T-helper 1 cell treated with Interleukin-12 subunit alpha and Interleukin-12 subunit beta and Interleukin-4 antibody, amounts not matched to agents 30 μg/mL and 1 μg/mL, for 36 hours (primary cell): Measurements from ENCODE around the gene AOC3.
"Not testable (repeated sequence)": the region's sequence is repeated elsewhere in the genome, so short reads cannot be mapped to it uniquely, and the experiment has no call there.

ENCODE experiments used
- H3K27ac Mint-ChIP-seq: one replicate; pipeline ENCODE4 v1.8.0; 2021; ENCODE audit warnings: mild to moderate bottlenecking, mixed read lengths
- H3K27me3 Mint-ChIP-seq: one replicate; pipeline ENCODE4 v1.8.0; 2021; ENCODE audit warnings: low read depth, mixed read lengths
- H3K36me3 Mint-ChIP-seq: one replicate; pipeline ENCODE4 v1.8.0; 2021; ENCODE audit warnings: low read depth, mixed read lengths
- H3K4me1 Mint-ChIP-seq: one replicate; pipeline ENCODE4 v1.8.0; 2021; ENCODE audit warnings: low read depth, mixed read lengths
- H3K4me3 Mint-ChIP-seq: one replicate; pipeline ENCODE4 v1.8.0; 2021; ENCODE audit warnings: mild to moderate bottlenecking, moderate library complexity, mixed read lengths
- H3K9me3 Mint-ChIP-seq: one replicate; pipeline ENCODE4 v1.8.0; 2021; ENCODE audit warnings: mixed read lengths

AOC3 gene

DNA sequence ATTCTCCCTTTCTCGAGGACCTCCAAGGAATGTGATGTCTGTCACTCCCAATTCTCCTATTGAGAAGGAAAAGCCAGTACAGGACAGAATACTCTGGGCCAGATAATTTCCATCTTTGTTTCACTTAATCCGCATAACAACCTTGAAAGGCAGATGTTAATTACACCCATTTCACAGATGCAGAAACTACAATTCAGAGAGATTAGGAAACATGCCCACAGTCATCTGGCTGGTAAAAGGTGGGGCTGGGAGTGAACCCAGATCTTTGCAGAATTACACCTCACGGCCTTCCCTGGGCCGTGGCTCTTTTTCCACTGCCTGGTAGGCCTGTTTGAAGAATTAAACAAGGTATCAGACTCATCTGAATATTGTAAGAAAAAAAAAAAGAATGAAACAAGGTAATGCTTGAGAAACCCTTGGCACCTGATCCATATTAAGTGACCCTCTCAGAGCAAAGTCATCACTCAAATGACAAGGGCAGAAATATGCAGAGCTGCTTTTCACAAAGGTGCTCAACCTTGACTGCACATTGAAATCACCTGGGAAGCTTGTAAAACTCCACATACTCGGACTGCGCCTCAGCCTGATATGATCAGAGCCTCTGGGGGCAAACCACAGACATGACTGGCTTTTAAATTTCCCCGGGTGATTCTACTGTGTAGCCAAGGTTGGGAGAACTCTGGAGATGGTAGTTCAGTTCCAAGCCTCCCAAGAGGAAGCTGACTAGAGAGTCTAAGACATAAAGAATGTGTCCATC, 33.0 kb downstream of the AOC3 start:
- H3K27me3 Mint-ChIP-seq: no peaks in the 10 kb centered on the region
- H3K9me3 Mint-ChIP-seq: no peaks in the 10 kb centered on the region
- no peaks in the 10 kb centered on the region for H3K36me3 Mint-ChIP-seq
- H3K4me3 Mint-ChIP-seq: no peak overlapping the region
- no peak overlapping the region for H3K27ac Mint-ChIP-seq
- peaks cover 2% of the 10 kb centered on the region for H3K4me1 Mint-ChIP-seq

GRCh38 chr17:42885806-42886205, 34.8 kb downstream of the AOC3 start:
- not testable (repeated sequence) for H3K4me1 Mint-ChIP-seq, H3K27ac Mint-ChIP-seq, H3K36me3 Mint-ChIP-seq

GRCh38 chr17:42886283-42887176, 35.5 kb downstream of the AOC3 start:
- Mint-ChIP-seq H3K27me3 (no peaks in the 10 kb centered on the region), H3K4me1 (peaks cover 2% of the 10 kb centered on the region), H3K4me3 (no peak overlapping the region), H3K27ac (no peak overlapping the region), H3K36me3 (no peaks in the 10 kb centered on the region), H3K9me3 (no peaks in the 10 kb centered on the region)

More at GRCh38 chr17:42885806-42886205, 34.8 kb downstream of the AOC3 start:
- not testable (repeated sequence) for H3K9me3 Mint-ChIP-seq, H3K27me3 Mint-ChIP-seq, H3K4me3 Mint-ChIP-seq

GRCh38 chr17:42889809-42890208, 38.8 kb downstream of the AOC3 start:
- no peaks in the 10 kb centered on the region for H3K36me3 Mint-ChIP-seq
- H3K4me3 Mint-ChIP-seq: no peak overlapping the region
- peaks cover 15% of the 10 kb centered on the region for H3K27me3 Mint-ChIP-seq
- no peak overlapping the region for H3K27ac Mint-ChIP-seq
- peaks cover 2% of the 10 kb centered on the region for H3K4me1 Mint-ChIP-seq
- H3K9me3 Mint-ChIP-seq: no peaks in the 10 kb centered on the region

DNA sequence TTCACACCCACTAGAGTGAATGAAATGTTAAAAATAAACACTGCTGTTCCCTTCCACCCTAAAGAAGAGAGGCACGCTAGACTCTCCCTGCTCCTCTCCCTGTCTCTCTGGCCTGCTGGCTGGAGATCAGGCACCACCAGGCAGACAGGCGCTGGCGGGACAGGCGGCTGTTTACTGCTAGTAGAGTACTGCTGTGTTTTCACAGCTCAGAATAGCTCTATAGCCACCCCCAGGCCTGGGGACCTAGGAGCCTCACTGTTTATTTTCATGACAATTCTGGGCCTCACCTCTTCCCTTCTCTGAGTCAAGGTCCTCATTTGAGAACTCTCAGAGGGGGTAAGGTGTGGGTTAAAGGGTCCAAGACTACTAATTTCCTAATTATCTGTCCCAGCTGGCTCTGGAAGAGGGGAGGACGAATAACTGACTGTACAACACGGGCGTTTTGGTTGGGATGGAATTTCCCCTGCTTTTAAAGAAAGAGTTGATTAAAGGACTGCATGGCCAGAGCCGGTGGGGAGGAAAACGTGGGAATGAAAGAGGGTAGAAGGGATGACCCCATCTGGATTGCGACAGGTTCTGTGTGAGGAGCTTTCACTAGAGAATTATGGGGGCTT, 40.6 kb downstream of the AOC3 start:
- no peaks in the 10 kb centered on the region for H3K36me3 Mint-ChIP-seq
- H3K27ac Mint-ChIP-seq: no peak overlapping the region
- H3K4me1 Mint-ChIP-seq: no peaks in the 10 kb centered on the region
- no peak overlapping the region for H3K4me3 Mint-ChIP-seq
- H3K9me3 Mint-ChIP-seq: no peaks in the 10 kb centered on the region
- H3K27me3 Mint-ChIP-seq: peaks cover 15% of the 10 kb centered on the region

DNA sequence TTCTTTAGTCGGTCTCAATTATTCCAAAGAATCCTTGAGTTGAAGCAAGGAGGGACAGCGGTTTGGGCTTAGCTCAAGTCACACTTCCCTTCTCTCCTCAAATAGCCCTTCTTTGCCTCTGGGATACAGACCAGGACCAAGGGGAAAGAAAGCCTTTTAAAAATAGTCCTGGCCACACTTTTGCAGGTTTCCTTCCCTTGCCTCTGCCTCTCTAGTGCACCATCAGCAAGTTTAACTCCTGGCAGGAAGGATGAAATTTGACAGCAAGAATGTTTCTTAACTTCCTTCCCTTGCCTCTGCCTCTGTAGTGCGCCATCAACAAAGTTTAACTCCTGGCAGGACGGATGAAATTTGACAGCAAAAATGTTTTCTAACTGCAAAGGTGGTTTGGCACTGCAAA, 42.4 kb downstream of the AOC3 start:
- no peaks in the 10 kb centered on the region for H3K4me1 Mint-ChIP-seq
- no peaks in the 10 kb centered on the region for H3K9me3 Mint-ChIP-seq
- H3K4me3 Mint-ChIP-seq: no peak overlapping the region
- no peak overlapping the region for H3K27ac Mint-ChIP-seq
- peaks cover 15% of the 10 kb centered on the region for H3K27me3 Mint-ChIP-seq
- H3K36me3 Mint-ChIP-seq: no peaks in the 10 kb centered on the region

DNA sequence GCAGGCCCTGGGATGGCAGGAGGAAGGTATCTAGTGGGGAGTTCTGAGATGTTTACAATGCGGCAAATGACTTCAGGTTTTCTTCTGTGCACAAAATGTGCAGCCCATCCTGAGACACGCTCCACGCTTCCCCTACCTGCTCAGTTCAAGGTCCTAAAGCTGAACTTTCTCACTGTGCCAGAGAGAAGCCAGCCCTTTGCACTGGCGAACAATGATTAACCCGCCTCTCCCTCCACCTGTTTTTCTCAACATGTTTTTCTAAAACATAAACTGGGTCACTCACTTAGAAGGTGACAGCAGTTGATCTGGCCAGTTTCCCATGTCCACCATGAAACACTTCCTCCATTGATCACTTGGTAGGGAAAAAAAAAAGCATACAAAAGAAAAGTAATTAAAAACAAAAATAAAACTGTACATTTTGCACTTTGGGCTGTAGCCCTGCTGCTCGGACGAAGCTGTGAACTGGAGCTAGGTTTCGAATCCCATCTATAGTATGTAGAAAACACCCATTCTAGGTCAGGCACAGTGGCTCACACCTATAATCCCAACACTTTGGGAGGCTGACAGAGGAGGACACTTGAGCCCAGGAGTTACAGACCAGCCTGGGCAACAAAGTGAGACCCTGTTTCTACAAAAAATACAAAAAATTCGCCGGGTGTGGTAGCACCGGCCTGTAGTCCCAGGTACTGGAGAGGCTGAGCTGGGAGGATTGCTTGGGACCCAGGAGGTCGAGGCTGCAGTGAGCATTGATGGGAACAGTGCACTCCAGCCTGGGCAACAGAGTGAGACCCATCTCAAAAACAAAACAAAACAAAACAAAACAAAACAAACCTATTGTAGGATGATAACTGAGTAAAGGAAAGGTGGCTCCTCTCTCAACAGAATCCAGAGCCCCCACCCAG, 43.5 kb downstream of the AOC3 start:
- Mint-ChIP-seq H3K4me1 (no peaks in the 10 kb centered on the region), H3K4me3 (no peak overlapping the region), H3K9me3 (no peaks in the 10 kb centered on the region), H3K27ac (no peak overlapping the region), H3K36me3 (no peaks in the 10 kb centered on the region), H3K27me3 (peaks cover 15% of the 10 kb centered on the region)

GRCh38 chr17:42895185-42895555, 44.2 kb downstream of the AOC3 start:
- H3K9me3 Mint-ChIP-seq: no peaks in the 10 kb centered on the region
- no peaks in the 10 kb centered on the region for H3K36me3 Mint-ChIP-seq
- H3K27me3 Mint-ChIP-seq: peaks cover 15% of the 10 kb centered on the region
- H3K4me1 Mint-ChIP-seq: no peaks in the 10 kb centered on the region
- H3K4me3 Mint-ChIP-seq: no peak overlapping the region
- H3K27ac Mint-ChIP-seq: no peak overlapping the region

DNA sequence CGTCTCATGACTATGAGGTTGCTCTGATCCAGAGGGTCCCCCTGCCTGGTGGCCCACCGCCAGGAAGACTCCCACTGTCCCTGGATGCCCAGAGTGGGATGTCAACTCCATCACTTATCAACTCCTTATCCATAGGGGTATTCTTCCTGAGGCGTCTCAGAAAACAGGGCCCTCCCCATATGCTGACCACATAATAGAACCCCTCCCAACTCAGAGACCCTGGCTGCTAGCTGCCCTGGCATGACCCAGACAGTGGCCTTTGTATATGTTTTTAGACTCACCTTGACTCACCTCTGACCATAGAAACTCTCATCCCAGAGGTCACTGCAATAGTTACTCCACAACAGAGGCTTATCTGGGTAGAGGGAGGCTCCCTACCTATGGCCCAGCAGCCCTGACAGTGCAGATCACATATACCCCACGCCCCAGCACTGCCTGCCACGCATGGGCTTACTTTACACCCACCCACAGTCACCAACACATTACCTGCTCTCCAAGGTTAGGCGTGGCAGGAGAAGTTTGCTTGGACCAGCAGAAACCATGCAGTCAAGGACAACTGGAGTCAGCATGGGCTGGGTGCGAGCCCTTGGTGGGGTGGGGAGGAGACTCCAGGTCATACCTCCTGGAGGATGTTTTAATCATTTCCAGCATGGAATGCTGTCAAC, 47.3 kb downstream of the AOC3 start:
- Mint-ChIP-seq H3K4me3 (no peak overlapping the region), H3K27ac (no peak overlapping the region), H3K27me3 (peaks cover 14% of the 10 kb centered on the region), H3K4me1 (no peaks in the 10 kb centered on the region), H3K9me3 (no peaks in the 10 kb centered on the region), H3K36me3 (no peaks in the 10 kb centered on the region)

- H3K4me3 Mint-ChIP-seq, H3K9me3 Mint-ChIP-seq, H3K4me1 Mint-ChIP-seq, H3K36me3 Mint-ChIP-seq, H3K27me3 Mint-ChIP-seq, H3K27ac Mint-ChIP-seq: not testable (repeated sequence)
Measured at GRCh38 chr17:42899981-42900380, 49.0 kb downstream of the AOC3 start.

DNA sequence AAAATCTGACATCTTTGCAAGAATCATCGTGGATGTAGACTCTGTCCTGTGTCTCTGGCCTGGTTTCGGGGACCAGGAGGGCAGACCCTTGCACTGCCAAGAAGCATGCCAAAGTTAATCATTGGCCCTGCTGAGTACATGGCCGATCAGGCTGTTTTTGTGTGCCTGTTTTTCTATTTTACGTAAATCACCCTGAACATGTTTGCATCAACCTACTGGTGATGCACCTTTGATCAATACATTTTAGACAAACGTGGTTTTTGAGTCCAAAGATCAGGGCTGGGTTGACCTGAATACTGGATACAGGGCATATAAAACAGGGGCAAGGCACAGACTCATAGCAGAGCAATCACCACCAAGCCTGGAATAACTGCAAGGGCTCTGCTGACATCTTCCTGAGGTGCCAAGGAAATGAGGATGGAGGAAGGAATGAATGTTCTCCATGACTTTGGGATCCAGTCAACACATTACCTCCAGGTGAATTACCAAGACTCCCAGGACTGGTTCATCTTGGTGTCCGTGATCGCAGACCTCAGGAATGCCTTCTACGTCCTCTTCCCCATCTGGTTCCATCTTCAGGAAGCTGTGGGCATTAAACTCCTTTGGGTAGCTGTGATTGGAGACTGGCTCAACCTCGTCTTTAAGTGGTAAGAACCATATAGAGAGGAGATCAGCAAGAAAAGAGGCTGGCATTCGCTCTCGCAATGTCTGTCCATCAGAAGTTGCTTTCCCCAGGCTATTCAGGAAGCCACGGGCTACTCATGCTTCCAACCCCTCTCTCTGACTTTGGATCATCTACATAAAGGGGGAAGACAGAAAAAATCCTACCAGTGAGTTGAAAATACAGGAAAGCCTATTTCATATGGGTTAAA, 49.7 kb downstream of the AOC3 start, which contains the start of gene G6PC1:
Gene G6PC1, plus strand, starts transcription at position 340 of the 872 bp plus-strand sequence. Its CDS starts 78 bp downstream, at position 418.
- no peak within 1 kb of the TSS for H3K4me3 Mint-ChIP-seq
- H3K27me3 Mint-ChIP-seq: no peaks in the 10 kb centered on the region
- no peak within 1 kb of the TSS for H3K27ac Mint-ChIP-seq
- no peaks in the 10 kb centered on the region for H3K36me3 Mint-ChIP-seq
- H3K9me3 Mint-ChIP-seq: no peaks in the 10 kb centered on the region
- no peaks in the 10 kb centered on the region for H3K4me1 Mint-ChIP-seq

DNA sequence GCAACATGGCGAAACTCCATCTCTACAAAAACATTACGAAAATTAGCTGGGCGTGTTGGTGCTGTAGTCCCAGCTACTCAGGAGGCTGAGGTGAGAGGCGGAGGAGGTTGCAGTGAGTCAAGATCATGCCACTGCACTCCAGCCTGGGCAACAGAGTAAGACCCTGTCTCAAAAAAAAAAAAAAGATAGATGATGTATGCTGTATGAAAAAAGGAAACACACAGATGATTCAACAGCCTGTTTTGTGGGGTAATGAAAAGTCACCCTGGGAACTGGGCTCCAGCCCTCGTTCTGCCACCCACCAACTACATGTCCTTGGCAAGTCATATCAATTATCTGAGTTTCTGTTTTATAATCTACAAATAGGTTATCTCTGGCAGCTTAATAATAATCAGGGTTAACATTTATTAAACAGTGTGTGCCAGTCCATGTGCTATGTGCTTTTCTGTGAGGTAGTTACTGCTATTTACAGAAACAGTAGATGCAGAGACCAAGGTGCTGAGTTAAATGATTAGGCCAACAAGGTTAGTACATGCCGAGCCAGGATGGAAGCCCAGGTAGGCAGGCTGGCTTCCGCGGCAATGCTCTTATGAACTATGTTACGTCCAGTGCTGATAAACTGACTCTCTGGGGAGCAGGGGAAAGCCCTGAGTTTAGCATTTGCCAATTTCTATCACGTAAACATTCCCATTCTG, 50.7 kb downstream of the AOC3 start:
- Mint-ChIP-seq H3K27me3 (peaks cover 1% of the 10 kb centered on the region), H3K27ac (no peak overlapping the region), H3K4me1 (no peaks in the 10 kb centered on the region), H3K4me3 (no peak overlapping the region), H3K9me3 (no peaks in the 10 kb centered on the region), H3K36me3 (no peaks in the 10 kb centered on the region)
